ENCODE results near the gene NCOA3.

Gene NCOA3

GRCh38 chr20:47547034-47547387 is 45.3 kb downstream of the NCOA3 start:
- TF ChIP-seq EGR1 (IDR thresholded peaks at IDR 0.05): no peak
- TF ChIP-seq MAX (IDR thresholded peaks at IDR 0.05): no peak
- no peak for TF ChIP-seq YY1 (IDR thresholded peaks at IDR 0.05; ENCODE audit: low read depth)
- TF ChIP-seq RAD21 (IDR thresholded peaks at IDR 0.05; ENCODE audit: low read depth): no peak
- TF ChIP-seq TAF1 (IDR thresholded peaks at IDR 0.05; ENCODE audit: low read depth): no peak
- no peak for TF ChIP-seq EP300 (IDR thresholded peaks at IDR 0.05; ENCODE audit: borderline replicate concordance)
- TF ChIP-seq REST (IDR thresholded peaks at IDR 0.05; ENCODE audit: low read depth): no peak
- no peak for TF ChIP-seq USF1 (IDR thresholded peaks at IDR 0.05)
- no peak for TF ChIP-seq NFIC (IDR thresholded peaks at IDR 0.05)
- TF ChIP-seq TEAD4 (IDR thresholded peaks at IDR 0.05): no peak
- no peak for TF ChIP-seq ZBTB7A (IDR thresholded peaks at IDR 0.05; ENCODE audit: low read depth)
- no peak for TF ChIP-seq TCF12 (IDR thresholded peaks at IDR 0.05; ENCODE audit: low read depth)
- no peak for TF ChIP-seq CREB1 (IDR thresholded peaks at IDR 0.05; ENCODE audit: low read depth)
- no peak for TF ChIP-seq FOXM1 (IDR thresholded peaks at IDR 0.05; ENCODE audit: borderline replicate concordance, low read depth)
- no peak for TF ChIP-seq CEBPB (IDR thresholded peaks at IDR 0.05)

DNA sequence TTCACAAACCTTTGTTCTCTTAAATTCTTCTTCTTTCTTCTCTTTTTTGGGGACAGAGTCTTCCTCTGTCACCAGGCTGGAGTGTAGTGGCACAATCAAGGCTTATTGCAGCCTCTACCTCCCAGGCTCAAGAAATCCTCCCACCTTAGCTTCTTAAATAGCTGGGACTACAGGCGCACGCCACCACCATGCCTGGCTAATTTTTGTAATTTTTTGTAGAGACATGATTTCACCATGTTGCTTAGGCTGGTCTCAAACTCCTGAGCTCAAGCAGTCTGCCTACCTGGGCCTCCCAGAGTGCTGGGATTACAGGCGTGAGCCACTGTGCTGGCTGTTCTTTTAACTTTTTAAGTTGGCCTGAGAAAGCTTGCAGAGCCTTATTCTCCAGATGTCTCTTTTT is 48.0 kb downstream of the NCOA3 start:
- no peak for TF ChIP-seq EP300 (IDR thresholded peaks at IDR 0.05; ENCODE audit: borderline replicate concordance)
- no peak for TF ChIP-seq NFIC (IDR thresholded peaks at IDR 0.05)
- TF ChIP-seq TAF1 (IDR thresholded peaks at IDR 0.05; ENCODE audit: low read depth): no peak
- TF ChIP-seq YY1 (IDR thresholded peaks at IDR 0.05; ENCODE audit: low read depth): no peak
- TF ChIP-seq RAD21 (IDR thresholded peaks at IDR 0.05; ENCODE audit: low read depth): no peak
- TF ChIP-seq CEBPB (IDR thresholded peaks at IDR 0.05): no peak
- TF ChIP-seq TEAD4 (IDR thresholded peaks at IDR 0.05): no peak
- TF ChIP-seq ZBTB7A (IDR thresholded peaks at IDR 0.05; ENCODE audit: low read depth): no peak
- TF ChIP-seq USF1 (IDR thresholded peaks at IDR 0.05): no peak

- TF ChIP-seq USF1 (IDR thresholded peaks at IDR 0.05) (no peak), CEBPB (IDR thresholded peaks at IDR 0.05) (no peak), REST (IDR thresholded peaks at IDR 0.05; ENCODE audit: low read depth) (no peak), YY1 (IDR thresholded peaks at IDR 0.05; ENCODE audit: low read depth) (no peak), CREB1 (IDR thresholded peaks at IDR 0.05; ENCODE audit: low read depth) (no peak), TCF12 (IDR thresholded peaks at IDR 0.05; ENCODE audit: low read depth) (no peak), EP300 (IDR thresholded peaks at IDR 0.05; ENCODE audit: borderline replicate concordance) (no peak), FOXM1 (IDR thresholded peaks at IDR 0.05; ENCODE audit: borderline replicate concordance, low read depth) (no peak), TEAD4 (IDR thresholded peaks at IDR 0.05) (no peak), ZBTB7A (IDR thresholded peaks at IDR 0.05; ENCODE audit: low read depth) (no peak), MAX (IDR thresholded peaks at IDR 0.05) (no peak), RAD21 (IDR thresholded peaks at IDR 0.05; ENCODE audit: low read depth) (no peak), EGR1 (IDR thresholded peaks at IDR 0.05) (no peak), NFIC (IDR thresholded peaks at IDR 0.05) (no peak), TAF1 (IDR thresholded peaks at IDR 0.05; ENCODE audit: low read depth) (no peak)
Measured at GRCh38 chr20:47551222-47551621, 49.5 kb downstream of the NCOA3 start.

DNA sequence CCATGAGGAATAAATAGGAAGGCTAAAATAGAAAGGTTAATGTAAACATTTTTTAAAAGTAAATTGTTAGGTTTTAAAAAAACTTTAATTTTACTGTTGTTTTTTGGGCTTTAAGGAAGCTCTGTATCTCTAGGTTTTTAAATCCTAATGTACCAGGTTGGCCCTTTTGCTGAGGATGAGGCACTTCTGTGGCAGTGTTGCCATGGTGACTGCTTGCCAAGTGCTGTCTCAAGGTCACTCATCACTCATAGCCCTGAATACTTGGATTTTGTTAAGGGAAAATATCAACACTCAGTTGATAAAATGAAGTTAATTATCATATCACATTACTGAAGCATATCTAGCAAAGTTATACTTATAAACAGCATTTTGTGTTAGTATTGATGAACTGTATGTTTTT is 50.2 kb downstream of the NCOA3 start:
- TF ChIP-seq CEBPB (IDR thresholded peaks at IDR 0.05): no peak
- no peak for TF ChIP-seq TAF1 (IDR thresholded peaks at IDR 0.05; ENCODE audit: low read depth)
- no peak for TF ChIP-seq TCF12 (IDR thresholded peaks at IDR 0.05; ENCODE audit: low read depth)
- no peak for TF ChIP-seq FOXM1 (IDR thresholded peaks at IDR 0.05; ENCODE audit: borderline replicate concordance, low read depth)
- TF ChIP-seq NFIC (IDR thresholded peaks at IDR 0.05): no peak
- TF ChIP-seq YY1 (IDR thresholded peaks at IDR 0.05; ENCODE audit: low read depth): no peak
- no peak for TF ChIP-seq ZBTB7A (IDR thresholded peaks at IDR 0.05; ENCODE audit: low read depth)

DNA sequence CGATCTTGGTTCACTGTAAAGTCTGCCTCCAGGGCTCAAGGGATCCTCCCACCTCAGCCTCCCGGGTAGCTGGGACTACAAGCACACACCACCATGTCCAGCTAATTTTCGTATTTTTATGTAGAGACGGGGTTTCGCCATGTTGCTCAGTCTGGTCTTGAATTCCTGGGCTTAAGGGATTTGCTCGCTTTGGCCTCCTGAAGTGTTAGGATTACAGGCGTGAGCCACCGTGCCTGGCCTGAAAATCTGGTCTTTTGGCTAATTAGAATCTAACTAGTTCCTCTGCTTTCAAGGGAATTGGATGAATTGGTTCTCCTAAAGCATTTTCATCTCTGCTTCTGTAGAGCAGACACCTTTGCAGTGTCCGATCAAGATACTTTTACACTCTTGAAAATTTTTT is 51.3 kb downstream of the NCOA3 start:
- TF ChIP-seq EGR1 (IDR thresholded peaks at IDR 0.05) (no peak), EP300 (IDR thresholded peaks at IDR 0.05; ENCODE audit: borderline replicate concordance) (no peak), ZBTB7A (IDR thresholded peaks at IDR 0.05; ENCODE audit: low read depth) (no peak), CREB1 (IDR thresholded peaks at IDR 0.05; ENCODE audit: low read depth) (no peak), FOXM1 (IDR thresholded peaks at IDR 0.05; ENCODE audit: borderline replicate concordance, low read depth) (no peak), TCF12 (IDR thresholded peaks at IDR 0.05; ENCODE audit: low read depth) (no peak), RAD21 (IDR thresholded peaks at IDR 0.05; ENCODE audit: low read depth) (no peak), REST (IDR thresholded peaks at IDR 0.05; ENCODE audit: low read depth) (no peak), USF1 (IDR thresholded peaks at IDR 0.05) (no peak), TEAD4 (IDR thresholded peaks at IDR 0.05) (no peak), TAF1 (IDR thresholded peaks at IDR 0.05; ENCODE audit: low read depth) (no peak)

Data from Ishikawa (cell line).